Heart left ventricle (tissue), 13 donors: ENCODE data around the gene NFE2L1.

ENCODE experiments used
- POLR2A ChIP-seq, 2 donors: fragments of 450-650 bp; IDR thresholded peaks; one replicate each; pipeline ENCODE4 v1.6.1; 2017; ENCODE audit warnings: antibody characterized with exemption in 2 of 2, mild to moderate bottlenecking in 2 of 2, moderate library complexity in 2 of 2
- TF ChIP-seq, protein P1 (sequence below), 12 donors: fragments of 200-600 bp; sonication (generic) in 4 of 12; IDR thresholded peaks; one replicate each; pipeline versions ENCODE4 v1.5.0 to v1.8.0; 2018 to 2022; ENCODE audit warnings: antibody characterized with exemption in 12 of 12, mild to moderate bottlenecking in 5 of 12
- donor health status: ischemic (EF 13 %, LVEDD 7.1; RV severe dilation, severe dysfunction).
- donor health status: DM: no; HTN: yes; CAD: no.
- donor health status: DM: no; HTN: no; CAD: no.
- donor health status: ischemic (EF 25% LVEDD 6.9; RV normal size, moderate dysfunction).
- donor health status: ischemic (EF 25% LVEDD 5.7; RV mildly dilated, moderate dysfunction).
- donor health status: ischemic (EF 35%, LVEDD 5.7; RV mildly dilated, moderate dysfunction).
- donor health status: nonischemic (EF 11% LVEDD 7.7; RV severe dilation, severe dysfunction).
- donor health status: DM: yes; HTN: yes; CAD: no.
- donor health status: PGD.
- donor health status: ischemic (EF 29% LVEDD 5.4; RV normal size, mild dysfunction).
- donor health status: nonischemic (EF 23%, LVEDD 6.1; RV moderate dilation, normal function).

DNA sequence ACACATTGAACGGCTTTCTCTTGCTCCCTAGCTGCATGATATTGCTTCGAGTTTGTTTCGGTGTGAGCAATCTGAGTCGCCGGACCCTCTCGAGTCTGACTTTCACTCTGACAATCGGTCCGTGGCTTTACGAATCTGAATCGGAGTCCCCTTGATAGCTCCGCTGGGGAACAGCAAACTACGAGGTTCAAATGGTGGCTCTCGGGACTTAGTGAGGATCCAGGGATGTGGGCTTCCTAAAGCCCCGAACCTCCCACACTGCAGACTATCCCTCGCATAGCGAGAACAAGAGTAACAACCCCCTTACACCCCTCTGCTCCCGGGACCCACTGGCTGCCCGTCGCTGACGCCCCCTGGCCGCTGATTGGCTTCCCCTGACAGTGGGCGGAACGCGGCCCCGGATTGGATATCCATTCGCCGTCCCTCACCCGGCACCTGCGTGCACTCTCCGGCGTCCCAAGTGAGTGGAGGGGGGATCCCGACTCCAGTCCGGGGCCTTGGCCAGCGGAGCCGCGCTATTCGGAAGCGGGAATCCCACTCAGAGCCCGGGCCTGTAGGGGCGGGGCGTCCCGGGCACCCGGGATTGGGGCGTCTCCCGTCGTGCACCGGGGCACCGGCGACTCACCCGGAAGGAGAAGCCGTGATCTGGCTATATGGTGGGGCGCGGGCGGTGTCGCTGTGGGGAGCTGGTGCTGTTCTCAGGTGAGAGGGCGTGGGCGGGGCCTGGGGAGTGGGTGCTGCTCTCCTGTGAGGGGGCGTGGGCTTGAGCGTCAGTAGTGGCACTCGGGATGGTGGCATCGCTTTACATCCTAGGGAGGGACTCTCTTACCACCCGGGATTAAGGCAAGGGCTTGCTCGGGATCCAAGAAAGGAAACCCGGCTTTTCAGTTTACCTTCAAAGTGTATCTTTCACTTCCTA, 59.2 kb downstream of the NFE2L1 start, which contains the start of gene SNX11:
- TF ChIP-seq, protein P1, sequence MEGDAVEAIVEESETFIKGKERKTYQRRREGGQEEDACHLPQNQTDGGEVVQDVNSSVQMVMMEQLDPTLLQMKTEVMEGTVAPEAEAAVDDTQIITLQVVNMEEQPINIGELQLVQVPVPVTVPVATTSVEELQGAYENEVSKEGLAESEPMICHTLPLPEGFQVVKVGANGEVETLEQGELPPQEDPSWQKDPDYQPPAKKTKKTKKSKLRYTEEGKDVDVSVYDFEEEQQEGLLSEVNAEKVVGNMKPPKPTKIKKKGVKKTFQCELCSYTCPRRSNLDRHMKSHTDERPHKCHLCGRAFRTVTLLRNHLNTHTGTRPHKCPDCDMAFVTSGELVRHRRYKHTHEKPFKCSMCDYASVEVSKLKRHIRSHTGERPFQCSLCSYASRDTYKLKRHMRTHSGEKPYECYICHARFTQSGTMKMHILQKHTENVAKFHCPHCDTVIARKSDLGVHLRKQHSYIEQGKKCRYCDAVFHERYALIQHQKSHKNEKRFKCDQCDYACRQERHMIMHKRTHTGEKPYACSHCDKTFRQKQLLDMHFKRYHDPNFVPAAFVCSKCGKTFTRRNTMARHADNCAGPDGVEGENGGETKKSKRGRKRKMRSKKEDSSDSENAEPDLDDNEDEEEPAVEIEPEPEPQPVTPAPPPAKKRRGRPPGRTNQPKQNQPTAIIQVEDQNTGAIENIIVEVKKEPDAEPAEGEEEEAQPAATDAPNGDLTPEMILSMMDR (IDR thresholded peaks at IDR 0.05) = peak in 4 of 12 donors; percentile 35 to 57 (median 40)
- peak in 1 of 2 donors; percentile 81 for TF ChIP-seq POLR2A (IDR thresholded peaks at IDR 0.05)
